ENCODE measurements around the gene PRSS27.
"Not testable (repeated sequence)": the region's sequence is repeated elsewhere in the genome, so short reads cannot be mapped to it uniquely, and the experiment has no call there.

PRSS27 gene

GRCh38 chr16:2689968-2690801, 29.8 kb downstream of the PRSS27 start:
- DNase-seq (ENCODE audit: low read depth): no peak
- no peak for TF ChIP-seq CTCF (IDR thresholded peaks at IDR 0.05; ENCODE audit: insufficient read depth, low read depth, low read length, missing control alignments)
- H3K4me3 ChIP-seq (ENCODE audit: low read length): no peak overlapping the region

- not testable (repeated sequence) for H3K4me3 ChIP-seq (ENCODE audit: low read length); DNase-seq (ENCODE audit: low read depth)
These were observed 30.6 kb downstream of the PRSS27 start for GRCh38 chr16:2689422-2689821.

- TF ChIP-seq CTCF (IDR thresholded peaks at IDR 0.05; ENCODE audit: insufficient read depth, low read depth, low read length, missing control alignments): no peak
- no peak for DNase-seq (ENCODE audit: low read depth)
- no peak overlapping the region for H3K4me3 ChIP-seq (ENCODE audit: low read length)
These were observed 32.3 kb downstream of the PRSS27 start for GRCh38 chr16:2687531-2688308.

GRCh38 chr16:2686912-2687507, 33.0 kb downstream of the PRSS27 start:
- TF ChIP-seq CTCF (IDR thresholded peaks at IDR 0.05; ENCODE audit: insufficient read depth, low read depth, low read length, missing control alignments): no peak
- no peak overlapping the region for H3K4me3 ChIP-seq (ENCODE audit: low read length)
- DNase-seq (ENCODE audit: low read depth): no peak

GRCh38 chr16:2686075-2686474, 33.9 kb downstream of the PRSS27 start:
- not testable (repeated sequence) for H3K4me3 ChIP-seq (ENCODE audit: low read length); DNase-seq (ENCODE audit: low read depth)

- peak; percentile 8 for DNase-seq (ENCODE audit: low read depth)
- H3K4me3 ChIP-seq (ENCODE audit: low read length): peak overlapping the region; percentile 90
These were observed 37.0 kb downstream of the PRSS27 start for GRCh38 chr16:2683041-2683440.

- no peak for TF ChIP-seq CTCF (IDR thresholded peaks at IDR 0.05; ENCODE audit: insufficient read depth, low read depth, low read length, missing control alignments)
- H3K4me3 ChIP-seq (ENCODE audit: low read length): peak within 1 kb of the TSS; percentile 90
- peak; percentile 97 for DNase-seq (ENCODE audit: low read depth)
These were observed 37.6 kb downstream of the PRSS27 start, which contains the start of gene KCTD5 for GRCh38 chr16:2682209-2683021. KCTD5 (plus strand) TSS chr16:2682523; CDS start chr16:2682549, 26 bp downstream.

- peak; percentile 54 for DNase-seq (ENCODE audit: low read depth)
- not testable (repeated sequence) for H3K4me3 ChIP-seq (ENCODE audit: low read length)
These were observed 39.7 kb downstream of the PRSS27 start for GRCh38 chr16:2680360-2680759.

GRCh38 chr16:2679902-2680301, 40.1 kb downstream of the PRSS27 start:
- not testable (repeated sequence) for H3K4me3 ChIP-seq (ENCODE audit: low read length); DNase-seq (ENCODE audit: low read depth)

GRCh38 chr16:2678206-2678965, 41.6 kb downstream of the PRSS27 start:
- DNase-seq (ENCODE audit: low read depth); H3K4me3 ChIP-seq (ENCODE audit: low read length): not testable (repeated sequence)

- DNase-seq (ENCODE audit: low read depth); H3K4me3 ChIP-seq (ENCODE audit: low read length): not testable (repeated sequence)
These were observed 43.1 kb downstream of the PRSS27 start for GRCh38 chr16:2676937-2677336.

Data from epithelial cell of esophagus (primary cell).